H1 (cell line): ENCODE results near the gene WBP11. TPM values are rescaled to one million over a fixed set of nuclear protein-coding genes. Genes with fewer than 3 reads are reported as not detected.

Experiments used
- CTCF ChIA-PET: fragments of 300-600 bp; sonication (Branson Sonifier 250); formaldehyde crosslinking; loops from one replicate; lab custom pipeline; 2021; ENCODE audit not compliant: partially characterized antibody; lab: Charles Lee
- POLR2A ChIA-PET: fragments of 300-600 bp; sonication (Branson Sonifier 250); formaldehyde crosslinking; loops from one replicate; lab custom pipeline; 2021; ENCODE audit warnings: inconsistent platforms; ENCODE audit not compliant: partially characterized antibody; lab: Charles Lee
- DNase-seq, 2 experiments: peaks; one replicate each; pipeline versions ENCODE4 v3.0.0 to v3.0.0-alpha.2; 2010 to 2022; ENCODE audit warnings: low spot score in 2 of 2, low read depth in 1 of 2, mixed read lengths in 1 of 2
- FAIRE-seq: peaks from 2 replicates; lab custom pipeline; 2011; peaks lifted over from hg19 to GRCh38; lab: Jason Lieb, UNC
- H2AFZ ChIP-seq: 2 replicates; pipeline ENCODE4 v1.8.1; 2012; ENCODE audit warnings: low read length, inconsistent platforms
- H2AK5ac ChIP-seq: 2 replicates; pipeline ENCODE4 v1.6.1; 2013; ENCODE audit warnings: low read depth, low read length
- H2BK120ac ChIP-seq: replicated peaks from 2 replicates; pipeline ENCODE3; 2013; ENCODE audit warnings: low read depth, low read length, inconsistent platforms
- H2BK12ac ChIP-seq: 2 replicates; pipeline ENCODE4 v1.6.1; 2013; ENCODE audit warnings: low read depth, low read length
- H2BK15ac ChIP-seq: 2 replicates; pipeline ENCODE4 v1.6.1; 2013; ENCODE audit warnings: low read length
- H2BK20ac ChIP-seq: 2 replicates; pipeline ENCODE4 v1.6.1; 2013; ENCODE audit warnings: low read length
- H2BK5ac ChIP-seq: 2 replicates; pipeline ENCODE4 v1.6.1; 2013; ENCODE audit warnings: low read depth, low read length
- H3K14ac ChIP-seq: 2 replicates; pipeline ENCODE4 v1.6.1; 2013; ENCODE audit warnings: inconsistent platforms; ENCODE audit not compliant: insufficient read length
- H3K18ac ChIP-seq: 2 replicates; pipeline ENCODE4 v1.6.1; 2013; ENCODE audit warnings: low read length; ENCODE audit errors: extremely low read depth
- H3K23ac ChIP-seq: 2 replicates; pipeline ENCODE4 v1.6.1; 2013; ENCODE audit warnings: inconsistent platforms; ENCODE audit not compliant: insufficient read length
- H3K23me2 ChIP-seq: 2 replicates; pipeline ENCODE4 v1.6.1; 2013; ENCODE audit warnings: low read depth, low read length
- H3K27ac ChIP-seq: 2 replicates; pipeline ENCODE4 v1.6.1; 2011; ENCODE audit warnings: low read depth, low read length, inconsistent platforms
- H3K27me3 ChIP-seq, 4 experiments: replicated peaks in 1 of 4; 1 replicate in 1 of 4; 2 replicates in 3 of 4; pipeline versions ENCODE4 v1.6.1 to v1.8.1; 2011 to 2013; ENCODE audit warnings: low read length in 3 of 4, mild to moderate bottlenecking in 3 of 4, inconsistent platforms in 2 of 4, mixed read lengths in 2 of 4, moderate library complexity in 1 of 4; ENCODE audit not compliant: control insufficient read depth in 3 of 4, insufficient read depth in 3 of 4; ENCODE audit errors: extremely low read depth in 1 of 4
- H3K36me3 ChIP-seq, 4 experiments: 2 replicates each; pipeline versions ENCODE4 v1.6.1 to v1.8.1; 2011 to 2013; ENCODE audit warnings: mild to moderate bottlenecking in 4 of 4, low read length in 3 of 4, moderate library complexity in 2 of 4, control low read depth in 1 of 4, inconsistent platforms in 1 of 4; ENCODE audit not compliant: insufficient read depth in 4 of 4, control insufficient read depth in 2 of 4
- H3K4ac ChIP-seq: replicated peaks from 2 replicates; pipeline ENCODE3; 2013; ENCODE audit warnings: low read length, low read depth, mixed read lengths, inconsistent platforms; ENCODE audit not compliant: insufficient read length
- H3K4me1 ChIP-seq, 4 experiments: replicated peaks in 1 of 4; 1 replicate in 1 of 4; 2 replicates in 3 of 4; pipeline versions ENCODE4 v1.6.1 to v1.8.1; 2011 to 2013; ENCODE audit warnings: low read length in 3 of 4, inconsistent platforms in 2 of 4, mixed read lengths in 1 of 4; ENCODE audit not compliant: insufficient read depth in 4 of 4, control insufficient read depth in 3 of 4
- H3K4me2 ChIP-seq, 2 experiments: 2 replicates each; pipeline versions ENCODE4 v1.6.1 to v1.8.1; 2011 to 2013; ENCODE audit warnings: low read depth in 2 of 2, low read length in 2 of 2, control low read depth in 1 of 2, inconsistent platforms in 1 of 2, mild to moderate bottlenecking in 1 of 2; ENCODE audit not compliant: insufficient read depth in 1 of 2
- H3K4me3 ChIP-seq, 4 experiments: fragments of 200-600, 300-600 bp in 1 of 4; sonication (generic), shearing (Covaris generic), sonication (Bioruptor Twin) in 1 of 4; 2 replicates each; pipeline versions ENCODE4 v1.5.1 to v1.8.1; 2011 to 2016; ENCODE audit warnings: low read length in 4 of 4, low read depth in 3 of 4, control low read depth in 2 of 4, inconsistent platforms in 2 of 4, mild to moderate bottlenecking in 2 of 4, mixed read lengths in 1 of 4, moderate library complexity in 1 of 4; ENCODE audit not compliant: insufficient read depth in 2 of 4; ENCODE audit errors: extremely low read depth in 1 of 4
- H3K56ac ChIP-seq: replicated peaks from 2 replicates; pipeline ENCODE3; 2013; ENCODE audit warnings: low read depth, mild to moderate bottlenecking, mixed read lengths, low read length, inconsistent platforms; ENCODE audit not compliant: insufficient read length
- H3K79me1 ChIP-seq: 2 replicates; pipeline ENCODE4 v1.6.1; 2013; ENCODE audit warnings: low read depth, low read length, control low read depth
- H3K79me2 ChIP-seq, 2 experiments: 2 replicates each; pipeline versions ENCODE4 v1.6.1 to v1.8.1; 2012 to 2013; ENCODE audit warnings: low read length in 2 of 2, mild to moderate bottlenecking in 2 of 2, inconsistent platforms in 1 of 2; ENCODE audit not compliant: insufficient read depth in 2 of 2, control insufficient read depth in 1 of 2
- H3K9ac ChIP-seq, 4 experiments: replicated peaks in 1 of 4; 1 replicate in 1 of 4; 2 replicates in 3 of 4; pipeline versions ENCODE4 v1.6.1 to v1.8.1; 2011 to 2013; ENCODE audit warnings: low read depth in 3 of 4, low read length in 3 of 4, control low read depth in 2 of 4, mild to moderate bottlenecking in 2 of 4, moderate library complexity in 2 of 4, inconsistent platforms in 1 of 4; ENCODE audit errors: extremely low read depth in 1 of 4
- H3K9me3 ChIP-seq, 2 experiments: 2 replicates each; pipeline versions ENCODE4 v1.6.1 to v1.8.1; 2012 to 2013; ENCODE audit warnings: mild to moderate bottlenecking in 2 of 2, moderate library complexity in 2 of 2, control low read depth in 1 of 2, inconsistent platforms in 1 of 2, low read depth in 1 of 2, low read length in 1 of 2, mixed read lengths in 1 of 2; ENCODE audit not compliant: insufficient read depth in 2 of 2
- H4K20me1 ChIP-seq, 2 experiments: replicated peaks in 1 of 2; 2 replicates each; pipeline versions ENCODE3 to v1.8.1; 2011 to 2013; ENCODE audit warnings: inconsistent platforms in 2 of 2, low read length in 2 of 2, mild to moderate bottlenecking in 1 of 2; ENCODE audit not compliant: insufficient read depth in 2 of 2, control insufficient read depth in 1 of 2
- H4K5ac ChIP-seq: 2 replicates; pipeline ENCODE4 v1.6.1; 2013; ENCODE audit warnings: low read length, low read depth, mixed read lengths, inconsistent platforms; ENCODE audit not compliant: insufficient read length
- H4K8ac ChIP-seq: 2 replicates; pipeline ENCODE4 v1.8.0; 2013; ENCODE audit warnings: mild to moderate bottlenecking, moderate library complexity, low read length, inconsistent platforms; ENCODE audit not compliant: insufficient read depth; ENCODE audit errors: extremely low read depth
- H4K91ac ChIP-seq: replicated peaks from 2 replicates; pipeline ENCODE3; 2013; ENCODE audit warnings: low read length, mixed read lengths, inconsistent platforms; ENCODE audit not compliant: insufficient read length
- ASH2L ChIP-seq: fragments of 200-600, 300-600 bp; sonication (generic); IDR thresholded peaks from one replicate; pipeline ENCODE4 v1.7.1; 2017; ENCODE audit warnings: low read length
- BCL11A ChIP-seq, 2 experiments: IDR thresholded peaks; one replicate each; pipeline ENCODE4 v1.6.1; 2011; ENCODE audit warnings: low read depth in 2 of 2, low read length in 2 of 2, mild to moderate bottlenecking in 2 of 2
- EGR1 ChIP-seq: IDR thresholded peaks from 2 replicates; pipeline ENCODE4 v1.6.1; 2011; ENCODE audit warnings: low read depth, low read length, borderline replicate concordance
- EZH2 ChIP-seq: fragments of 200-600 bp; sonication (generic); IDR thresholded peaks from 2 replicates; pipeline ENCODE4 v1.7.1; 2012; ENCODE audit warnings: low read depth, mild to moderate bottlenecking, moderate library complexity, low read length, inconsistent platforms; ENCODE audit not compliant: severe bottlenecking
- HDAC2 ChIP-seq, 2 experiments: fragments of 300-600 bp in 1 of 2; sonication (generic) in 1 of 2; IDR thresholded peaks; 2 replicates each; pipeline ENCODE4 v1.6.1; 2011 to 2012; ENCODE audit warnings: low read depth in 2 of 2, low read length in 2 of 2, mild to moderate bottlenecking in 2 of 2, moderate library complexity in 2 of 2, borderline replicate concordance in 1 of 2, inconsistent platforms in 1 of 2
- JUN ChIP-seq: IDR thresholded peaks from 2 replicates; pipeline ENCODE4 v1.6.1; 2011; ENCODE audit warnings: low read depth, mild to moderate bottlenecking, improper control_type of control experiment, low read length
- NRF1 ChIP-seq: IDR thresholded peaks from 2 replicates; pipeline ENCODE4 v1.6.1; 2011; ENCODE audit warnings: mild to moderate bottlenecking, low read depth, low read length, improper control_type of control experiment
- RXRA ChIP-seq: IDR thresholded peaks from 2 replicates; pipeline ENCODE4 v1.6.1; 2011; ENCODE audit warnings: low read depth, mild to moderate bottlenecking, low read length, moderate library complexity; ENCODE audit not compliant: insufficient read depth
- SAP30 ChIP-seq: fragments of 300-600 bp; sonication (generic); IDR thresholded peaks from 2 replicates; pipeline ENCODE4 v1.7.1; 2012; ENCODE audit warnings: low read length, moderate library complexity, mild to moderate bottlenecking, inconsistent platforms; ENCODE audit not compliant: insufficient read depth, insufficient replicate concordance
- TEAD4 ChIP-seq: IDR thresholded peaks from 2 replicates; pipeline ENCODE4 v1.6.1; 2012; ENCODE audit warnings: low read depth, low read length, inconsistent platforms, mixed read lengths
- USF2 ChIP-seq: IDR thresholded peaks from 2 replicates; pipeline ENCODE4 v1.6.1; 2011; ENCODE audit warnings: low read length, improper control_type of control experiment
- WGBS, 2 experiments: shearing (Covaris generic) in 1 of 2; methylation state at CpG; one replicate each; pipeline versions ENCODE4 v1.1.6 to v1.1.7; 2013 to 2015; ENCODE audit warnings: low lambda C conversion rate in 2 of 2, mixed read lengths in 2 of 2, inconsistent platforms in 1 of 2, low coverage in 1 of 2, missing lambda C conversion rate in 1 of 2; ENCODE audit not compliant: insufficient replicate concordance in 2 of 2, insufficient coverage in 1 of 2, insufficient read length in 1 of 2; ENCODE audit errors: extremely low coverage in 1 of 2, missing lambda C conversion rate in 1 of 2; 5-methylcytosine and 5-hydroxymethylcytosine counted together
- polyA plus RNA-seq, 7 experiments: library from polyadenylated mRNA; depleted of rRNA in 3 of 7; stranded (reverse) in 5 of 7; unstranded in 2 of 7; fragments of >200 nt in 5 of 7; fragments of 200-250 nt in 2 of 7; gene quantifications; 1 replicate in 5 of 7; 2 replicates in 1 of 7; 4 replicates in 1 of 7; pipeline versions ENCODE4 v1.2.1 to v1.2.3, GENCODE V29; 2011 to 2013; ENCODE audit warnings: missing spikeins in 2 of 7, mixed read lengths in 2 of 7
- total RNA-seq: library from RNA; stranded (reverse); fragmentation: NEBNext Ultra II Directional; extraction: Animal tissue kit (Norgen Biotek cat#: 25700); gene quantifications from 2 replicates; pipeline ENCODE4 v1.2.1, GENCODE V29; 2021

Gene WBP11
- total and polyA plus RNA-seq, 2 of the 8 experiments (the other 6 are each of a cell fraction or from before 2014, with no cell fraction given), result 22.1 to 134 TPM

GRCh38 chr12:14849661-14850060 is 46.4 kb upstream of the WBP11 start:
- Histone ChIP-seq H3K4me3 (no peak overlapping the region), H4K8ac (no peak overlapping the region), H3K18ac (no peak overlapping the region), H3K27me3 (no peaks in the 10 kb centered on the region), H3K9ac (no peak overlapping the region), H2BK20ac (no peak overlapping the region), H2AFZ (no peak overlapping the region), H3K4me2 (no peak overlapping the region), H4K20me1 (no peaks in the 10 kb centered on the region), H2AK5ac (no peak overlapping the region), H4K5ac (no peak overlapping the region), H3K23ac (no peak overlapping the region), H3K23me2 (no peaks in the 10 kb centered on the region), H4K91ac (no peak overlapping the region)
- CTCF ChIA-PET, result interaction anchor here (0.6 to 6.7 kb wide), 5 partner anchors 42 to 225 kb away, joined by 3 to 116 read pairs (median 4); no protein-coding TSS in a partner anchor
- DNase-seq (no peak), FAIRE-seq (no peak)
- TF ChIP-seq BCL11A (IDR thresholded peaks at IDR 0.05; ENCODE audit: low read depth in 2 of 2, low read length in 2 of 2) (no peak), EGR1 (no peak), SAP30 (no peak), USF2 (no peak), ASH2L (no peak), TEAD4 (no peak), NRF1 (no peak), JUN (no peak), HDAC2 (IDR thresholded peaks at IDR 0.05; ENCODE audit: borderline replicate concordance in 1 of 2, low read depth in 2 of 2, low read length in 2 of 2) (no peak), EZH2 (no peak), RXRA (no peak)
- TF ChIP-seq, all 59 proteins: peak for 0
- H3K79me1 ChIP-seq, result no peaks in the 10 kb centered on the region
- H3K9me3 ChIP-seq, result no peaks in the 10 kb centered on the region
- H2BK120ac ChIP-seq, result no peak overlapping the region
- H3K27ac ChIP-seq, result no peak overlapping the region
- H3K79me2 ChIP-seq, result no peaks in the 10 kb centered on the region
- H2BK15ac ChIP-seq, result no peak overlapping the region
- no peak overlapping the region for H2BK12ac ChIP-seq
- H3K14ac ChIP-seq, result no peak overlapping the region
- no peak overlapping the region for H2BK5ac ChIP-seq
- 87% methylated on average over 2 of the region's 2 CpGs; no CpG with 5 or more reads in 1 of the 2 experiments for WGBS, 2 experiments
- no peak overlapping the region for H3K56ac ChIP-seq
- no peaks in the 10 kb centered on the region for H3K36me3 ChIP-seq
- H3K4me1 ChIP-seq, result peaks cover 0 to 6% (median 0%) of the 10 kb centered on the region in 4 experiments; a peak in 2 of 7 replicates
- POLR2A ChIA-PET, result interaction anchor here (0.6 kb wide), 1 partner anchor 843 kb away, joined by 3 read pairs; no protein-coding TSS in a partner anchor
- H3K4ac ChIP-seq, result no peak overlapping the region
